Activated B cell treated with CpG ODN at 0.5 μM for 24 hours (primary cell): ENCODE data around the gene ICAM2. TPM values are rescaled to one million over a fixed set of nuclear protein-coding genes. Genes with fewer than 3 reads are reported as not detected.

ENCODE experiments used
- ATAC-seq: fragments of 200-7000 bp; cut with Tn5 transposase; one replicate; pipeline ENCODE4 v1.10.0; 2021; ENCODE audit warnings: low read depth, mild to moderate bottlenecking, moderate library complexity
- CTCF ChIA-PET: fragments of 350-600 bp; sonication (Branson Sonifier 250); formaldehyde crosslinking; loops from one replicate; lab custom pipeline; 2021; ENCODE audit warnings: antibody characterized with exemption; lab: Charles Lee
- POLR2A ChIA-PET: fragments of 350-600 bp; sonication (Branson Sonifier 250); formaldehyde crosslinking; loops from one replicate; lab custom pipeline; 2021; ENCODE audit warnings: antibody characterized with exemption; lab: Charles Lee
- DNase-seq: peaks from one replicate; pipeline ENCODE4 v3.0.0; 2022
- H3K27ac Mint-ChIP-seq: one replicate; pipeline ENCODE4 v1.8.0; 2020; ENCODE audit warnings: mixed read lengths
- H3K27me3 Mint-ChIP-seq: one replicate; pipeline ENCODE4 v1.8.0; 2021; ENCODE audit warnings: mixed read lengths
- H3K36me3 Mint-ChIP-seq: one replicate; pipeline ENCODE4 v1.8.0; 2021; ENCODE audit warnings: low read depth, mixed read lengths
- H3K4me1 Mint-ChIP-seq: one replicate; pipeline ENCODE4 v1.8.0; 2021; ENCODE audit warnings: mixed read lengths
- H3K4me3 Mint-ChIP-seq: one replicate; pipeline ENCODE4 v1.8.0; 2020; ENCODE audit warnings: mild to moderate bottlenecking, mixed read lengths
- H3K9me3 Mint-ChIP-seq: one replicate; pipeline ENCODE4 v1.8.0; 2020; ENCODE audit warnings: mixed read lengths
- intact Hi-C: fragments of 100-400 bp; cut with micrococcal nuclease; formaldehyde crosslinking; loops from one replicate; pipeline ENCODE4 v1.15.1; 2024
- total RNA-seq: library from RNA; stranded (reverse); gene quantifications from 2 replicates; pipeline ENCODE4 v1.2.3, GENCODE V29; 2022
- TF ChIP-seq, protein P1 (sequence below): fragments of 200-600 bp; IDR thresholded peaks from one replicate; pipeline ENCODE4 v1.8.0; 2022; ENCODE audit warnings: antibody characterized with exemption, mild to moderate bottlenecking

Gene ICAM2
- total RNA-seq, 1 donor from 2014 or later: 44.5 TPM

DNA sequence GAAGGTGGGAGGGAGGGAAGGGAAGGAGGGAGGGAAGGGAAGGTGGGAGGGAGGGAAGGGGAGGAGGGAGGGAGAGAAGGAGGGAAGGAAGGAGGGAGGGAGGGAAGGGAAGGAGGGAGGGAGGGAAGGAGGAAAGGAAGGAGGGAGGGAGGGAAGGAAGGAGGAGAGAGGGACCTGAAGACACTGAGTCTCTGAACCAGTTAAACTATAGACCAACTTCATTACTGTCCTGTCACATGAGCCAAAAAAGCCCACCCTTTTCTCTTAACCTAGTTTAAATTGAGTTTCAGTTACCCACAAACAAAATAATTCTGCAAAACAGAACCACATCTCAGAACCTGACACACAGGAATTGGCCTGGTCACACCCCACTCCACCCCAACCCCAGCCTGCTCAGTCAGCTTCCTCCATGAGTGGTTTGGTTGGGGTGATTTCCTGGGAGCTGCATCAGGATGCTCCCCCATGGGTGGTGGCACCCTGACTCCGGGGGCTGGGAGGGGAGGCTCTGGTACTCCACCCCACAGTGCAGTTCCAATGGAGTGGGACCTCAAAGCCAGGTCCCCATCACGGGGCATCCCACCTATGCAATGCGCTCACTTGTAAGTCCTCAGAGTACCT, 27.0 kb downstream of the ICAM2 start:
- H3K4me3 Mint-ChIP-seq: no peak overlapping the region
- no peak for ATAC-seq

DNA sequence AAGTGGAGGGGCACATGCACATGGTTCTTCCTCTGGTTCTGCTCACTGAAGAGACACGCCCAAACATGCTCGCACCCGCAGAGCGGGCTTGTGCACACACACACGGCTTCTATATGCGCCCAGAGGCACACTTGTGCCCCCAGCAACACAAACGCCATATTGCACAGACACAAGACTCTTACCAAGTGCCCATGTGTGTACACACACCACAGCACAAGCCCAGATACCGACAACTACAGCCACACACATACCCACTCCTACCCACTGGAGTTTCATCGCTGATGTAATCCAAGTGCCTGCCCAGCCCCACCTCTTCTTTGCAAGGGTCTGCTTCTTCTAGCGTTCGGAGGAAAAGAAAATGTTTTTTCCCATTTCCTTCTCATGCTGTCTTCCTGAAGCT, 28.8 kb downstream of the ICAM2 start:
- TF ChIP-seq, protein P1, sequence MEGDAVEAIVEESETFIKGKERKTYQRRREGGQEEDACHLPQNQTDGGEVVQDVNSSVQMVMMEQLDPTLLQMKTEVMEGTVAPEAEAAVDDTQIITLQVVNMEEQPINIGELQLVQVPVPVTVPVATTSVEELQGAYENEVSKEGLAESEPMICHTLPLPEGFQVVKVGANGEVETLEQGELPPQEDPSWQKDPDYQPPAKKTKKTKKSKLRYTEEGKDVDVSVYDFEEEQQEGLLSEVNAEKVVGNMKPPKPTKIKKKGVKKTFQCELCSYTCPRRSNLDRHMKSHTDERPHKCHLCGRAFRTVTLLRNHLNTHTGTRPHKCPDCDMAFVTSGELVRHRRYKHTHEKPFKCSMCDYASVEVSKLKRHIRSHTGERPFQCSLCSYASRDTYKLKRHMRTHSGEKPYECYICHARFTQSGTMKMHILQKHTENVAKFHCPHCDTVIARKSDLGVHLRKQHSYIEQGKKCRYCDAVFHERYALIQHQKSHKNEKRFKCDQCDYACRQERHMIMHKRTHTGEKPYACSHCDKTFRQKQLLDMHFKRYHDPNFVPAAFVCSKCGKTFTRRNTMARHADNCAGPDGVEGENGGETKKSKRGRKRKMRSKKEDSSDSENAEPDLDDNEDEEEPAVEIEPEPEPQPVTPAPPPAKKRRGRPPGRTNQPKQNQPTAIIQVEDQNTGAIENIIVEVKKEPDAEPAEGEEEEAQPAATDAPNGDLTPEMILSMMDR: no peak
- no peak overlapping the region for H3K27ac Mint-ChIP-seq
- POLR2A ChIA-PET: interaction anchor here (1.2 kb wide), 1 partner anchor 29 kb away, joined by 4 read pairs; the partner anchor contains the start of gene ICAM2

More for the DNA sequence above, 27.0 kb downstream of the ICAM2 start:
- ChIA-PET CTCF (interaction anchor here (0.8 to 2.2 kb wide), 6 partner anchors 13 to 74 kb away, joined by 3 to 17 read pairs (median 5); partner anchors contain the start of gene GH1), POLR2A (interaction anchor here (0.9 kb wide), 1 partner anchor 27 kb away, joined by 4 read pairs; the partner anchor contains the start of gene ICAM2)
- TF ChIP-seq, protein P1: no peak
- no peak overlapping the region for H3K27ac Mint-ChIP-seq
- no peaks in the 10 kb centered on the region for H3K9me3 Mint-ChIP-seq
- DNase-seq: peak; percentile 13
- H3K4me1 Mint-ChIP-seq: peaks cover 37% of the 10 kb centered on the region
- H3K27me3 Mint-ChIP-seq: no peaks in the 10 kb centered on the region
- intact Hi-C loops: no loop called here
- no peaks in the 10 kb centered on the region for H3K36me3 Mint-ChIP-seq

DNA sequence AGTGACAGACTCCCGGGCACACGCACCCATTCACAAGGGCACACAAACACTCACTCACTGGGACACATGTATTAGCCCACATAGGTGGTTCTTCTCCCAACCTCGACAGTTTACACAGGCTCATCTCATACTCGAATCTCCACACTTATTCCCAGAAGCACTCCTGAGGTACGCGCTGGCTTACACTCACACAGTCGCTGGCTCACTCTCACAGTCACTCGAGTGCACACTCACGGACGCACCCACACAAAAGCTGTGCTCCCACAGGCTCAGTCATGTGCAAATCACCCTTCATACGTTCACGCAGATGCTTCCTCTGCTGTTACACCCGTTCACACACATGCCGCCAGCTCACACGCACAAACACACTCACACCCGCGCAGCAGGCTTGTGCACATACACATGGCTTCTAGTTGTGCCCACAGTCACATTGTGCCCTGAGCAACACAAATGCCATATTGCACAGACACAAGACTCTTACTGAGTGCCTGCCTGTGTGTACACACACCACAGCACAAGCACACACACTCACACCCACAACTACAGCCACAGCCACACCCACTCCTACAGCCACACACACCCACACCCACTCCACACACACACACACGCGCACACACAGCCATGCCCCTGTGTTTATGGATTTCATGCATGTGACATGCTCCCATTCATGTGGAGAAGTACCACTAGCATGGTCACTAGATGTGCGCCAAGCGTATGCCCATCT, 30.6 kb downstream of the ICAM2 start:
- POLR2A ChIA-PET: interaction anchor here (0.8 to 1.4 kb wide), 5 partner anchors 31 to 71 kb away, joined by 3 to 23 read pairs (median 4); partner anchors contain the start of genes GH1 and ICAM2
- TF ChIP-seq, protein P1: no peak
- no peaks in the 10 kb centered on the region for H3K27me3 Mint-ChIP-seq
- CTCF ChIA-PET: interaction anchor here (0.8 to 2.4 kb wide), 21 partner anchors 12 to 158 kb away, joined by 3 to 46 read pairs (median 5); partner anchors contain the start of genes CSHL1 and GH1
- no peak overlapping the region for H3K27ac Mint-ChIP-seq
- ATAC-seq (no peak), DNase-seq (no peak)
- no peaks in the 10 kb centered on the region for H3K36me3 Mint-ChIP-seq
- peaks cover 40% of the 10 kb centered on the region for H3K4me1 Mint-ChIP-seq
- intact Hi-C loops: loop anchor here (1.0 to 2.0 kb wide), 6 partner anchors 27 to 78 kb away; partner anchors contain the start of gene CSHL1
- H3K4me3 Mint-ChIP-seq: peak overlapping the region; percentile 33
- H3K9me3 Mint-ChIP-seq: no peaks in the 10 kb centered on the region

More for the DNA sequence above, 28.8 kb downstream of the ICAM2 start:
- Mint-ChIP-seq H3K36me3 (no peaks in the 10 kb centered on the region), H3K4me1 (peaks cover 26% of the 10 kb centered on the region), H3K4me3 (no peak overlapping the region), H3K9me3 (no peaks in the 10 kb centered on the region), H3K27me3 (no peaks in the 10 kb centered on the region)
- DNase-seq (no peak), ATAC-seq (no peak)
- intact Hi-C loops: loop anchor here (2.0 kb wide), 1 partner anchor 25 kb away; no protein-coding TSS in a partner anchor
- CTCF ChIA-PET: interaction anchor here (1.0 to 2.4 kb wide), 2 partner anchors 34 to 79 kb away, joined by 6 to 21 read pairs; partner anchors contain the start of gene CSHL1

DNA sequence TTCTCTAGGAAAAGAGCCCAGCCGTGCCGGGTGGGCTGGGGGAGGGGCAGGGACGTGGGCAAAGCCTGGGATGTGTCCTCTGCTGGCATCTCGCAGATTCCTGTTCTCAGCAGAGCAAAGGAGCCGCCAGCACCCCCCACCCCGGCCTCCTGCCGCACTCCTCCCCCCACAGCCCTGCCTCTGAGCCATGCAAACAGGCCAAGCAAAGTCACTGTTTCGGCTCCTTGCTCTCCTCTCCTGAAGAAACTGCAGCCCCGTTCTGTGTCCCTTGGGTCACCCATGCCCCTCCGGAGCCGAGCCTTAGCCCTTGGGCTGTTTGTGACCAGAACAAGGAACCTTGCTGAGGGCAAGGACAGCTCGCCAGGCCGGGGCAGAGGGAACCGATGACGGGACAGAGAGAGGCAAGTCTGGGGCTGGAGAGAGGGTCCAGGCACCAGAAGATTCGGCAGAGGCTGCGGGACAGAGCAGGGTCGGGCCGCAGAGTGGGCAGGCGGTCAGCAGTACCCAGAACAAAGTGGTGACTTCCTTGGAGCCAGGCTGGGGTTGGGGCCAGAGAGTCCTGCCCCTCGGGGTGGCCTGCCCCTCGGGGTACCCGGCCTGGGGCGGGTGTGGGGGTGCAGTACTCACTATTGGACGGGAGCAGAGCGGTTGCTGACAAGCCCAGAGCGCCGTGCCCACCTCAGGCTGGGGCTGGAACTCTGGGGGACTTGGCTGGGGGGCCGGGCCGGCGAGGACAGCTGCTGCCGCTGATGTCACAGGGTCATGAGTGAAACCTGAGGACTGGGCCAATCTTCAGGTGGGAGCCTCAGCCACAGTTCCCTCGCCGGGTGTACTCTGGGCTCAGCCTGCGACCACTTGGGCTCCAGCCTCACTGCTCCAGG, 31.5 kb downstream of the ICAM2 start:
- Mint-ChIP-seq H3K36me3 (no peaks in the 10 kb centered on the region), H3K27me3 (no peaks in the 10 kb centered on the region), H3K27ac (no peak overlapping the region), H3K4me3 (no peak overlapping the region), H3K4me1 (peaks cover 38% of the 10 kb centered on the region), H3K9me3 (no peaks in the 10 kb centered on the region)
- ATAC-seq: no peak
- ChIA-PET CTCF (interaction anchor here (1.8 to 2.4 kb wide), 2 partner anchors 38 to 77 kb away, joined by 9 to 21 read pairs; partner anchors contain the start of gene CSHL1), POLR2A (no interaction called here)
- no peak for DNase-seq
- TF ChIP-seq, protein P1: no peak
- intact Hi-C loops: no loop called here
